Measurements from ENCODE around the gene TMEM132C.

TMEM132C gene

GRCh38 chr12:128698301-128698972, 431.5 kb downstream of the TMEM132C start:
- DNase-seq (ENCODE audit: low read depth in 2 of 2): no peak
- H3K4me3 ChIP-seq (replicated peaks in 1 of 2; ENCODE audit: low read depth in 2 of 2, low read length in 2 of 2): no peak overlapping the region
- no peak for TF ChIP-seq CTCF (IDR thresholded peaks at IDR 0.05; ENCODE audit: low read depth, low read length)

- H3K4me3 ChIP-seq (replicated peaks in 1 of 2; ENCODE audit: low read depth in 2 of 2, low read length in 2 of 2): no peak overlapping the region
- DNase-seq (ENCODE audit: low read depth in 2 of 2): no peak
- no peak for TF ChIP-seq CTCF (IDR thresholded peaks at IDR 0.05; ENCODE audit: low read depth, low read length)
Measured at GRCh38 chr12:128699106-128699505, 432.1 kb downstream of the TMEM132C start.

- DNase-seq (ENCODE audit: low read depth in 2 of 2): no peak
- no peak for TF ChIP-seq CTCF (IDR thresholded peaks at IDR 0.05; ENCODE audit: low read depth, low read length)
- H3K4me3 ChIP-seq (replicated peaks in 1 of 2; ENCODE audit: low read depth in 2 of 2, low read length in 2 of 2): no peak overlapping the region
Measured at GRCh38 chr12:128702371-128702770, 435.4 kb downstream of the TMEM132C start.

GRCh38 chr12:128705140-128705539, 438.2 kb downstream of the TMEM132C start:
- H3K4me3 ChIP-seq (replicated peaks in 1 of 2; ENCODE audit: low read depth in 2 of 2, low read length in 2 of 2): no peak overlapping the region
- no peak for DNase-seq (ENCODE audit: low read depth in 2 of 2)
- no peak for TF ChIP-seq CTCF (IDR thresholded peaks at IDR 0.05; ENCODE audit: low read depth, low read length)

GRCh38 chr12:128707488-128707887, 440.5 kb downstream of the TMEM132C start:
- DNase-seq (ENCODE audit: low read depth in 2 of 2): no peak
- no peak for TF ChIP-seq CTCF (IDR thresholded peaks at IDR 0.05; ENCODE audit: low read depth, low read length)
- H3K4me3 ChIP-seq (replicated peaks in 1 of 2; ENCODE audit: low read depth in 2 of 2, low read length in 2 of 2): no peak overlapping the region

GRCh38 chr12:128708789-128709188, 441.8 kb downstream of the TMEM132C start:
- TF ChIP-seq CTCF (IDR thresholded peaks at IDR 0.05; ENCODE audit: low read depth, low read length): no peak
- no peak for DNase-seq (ENCODE audit: low read depth in 2 of 2)
- no peak overlapping the region for H3K4me3 ChIP-seq (replicated peaks in 1 of 2; ENCODE audit: low read depth in 2 of 2, low read length in 2 of 2)

- no peak for TF ChIP-seq CTCF (IDR thresholded peaks at IDR 0.05; ENCODE audit: low read depth, low read length)
- no peak overlapping the region for H3K4me3 ChIP-seq (replicated peaks in 1 of 2; ENCODE audit: low read depth in 2 of 2, low read length in 2 of 2)
- DNase-seq (ENCODE audit: low read depth in 2 of 2): no peak
Measured at GRCh38 chr12:128709660-128710059, 442.7 kb downstream of the TMEM132C start.

Data from cardiac fibroblast (primary cell).